Measurements from ENCODE around the gene GAGE10.

- TF ChIP-seq POLR2A (IDR thresholded peaks at IDR 0.05; ENCODE audit: low read depth): no peak
- TF ChIP-seq EP300 (IDR thresholded peaks at IDR 0.05): no peak
Measured at GRCh38 chrX:49271341-49271740, 32.1 kb upstream of the GAGE10 start.
